Cardiac muscle cell (in vitro differentiated cells and primary cell): ENCODE measurements around the gene SERPINB1. TPM values are rescaled to one million over a fixed set of nuclear protein-coding genes. Genes with fewer than 3 reads are reported as not detected.
A peak's percentile ranks its signal among the peaks of the same experiment; 100 is the strongest.

Experiments
- DNase-seq, 2 donors: peaks; one replicate each; pipeline versions ENCODE4 v3.0.0 to v3.0.0-alpha.2; 2010 to 2017; ENCODE audit warnings: low read depth in 1 of 2, low spot score in 1 of 2
- H3K27ac ChIP-seq: fragments of 200-600 bp; sonication (generic); 2 replicates; pipeline ENCODE4 v1.5.1; 2016
- H3K27me3 ChIP-seq: fragments of 200-600 bp; sonication (generic); 2 replicates; pipeline ENCODE4 v1.6.0; 2016; ENCODE audit warnings: control low read depth
- H3K36me3 ChIP-seq: fragments of 200-600 bp; sonication (generic); 2 replicates; pipeline ENCODE4 v1.5.1; 2016; ENCODE audit warnings: control low read depth
- H3K4me1 ChIP-seq: fragments of 200-600 bp; sonication (generic); 2 replicates; pipeline ENCODE4 v1.8.1; 2017; ENCODE audit warnings: low read depth, mild to moderate bottlenecking, mixed run types
- H3K4me3 ChIP-seq: fragments of 200-600 bp; sonication (generic); 2 replicates; pipeline ENCODE4 v1.5.1; 2016; ENCODE audit warnings: mild to moderate bottlenecking
- H3K9me3 ChIP-seq: fragments of 200-600 bp; sonication (generic); 2 replicates; pipeline ENCODE4 v1.5.1; 2017; ENCODE audit warnings: low read depth, mild to moderate bottlenecking, control low read depth
- polyA plus RNA-seq: library from polyadenylated mRNA; unstranded; fragments of >200 nt; fragmentation: Nextera tagmentation; extraction: Ambion mirVana; gene quantifications from 2 replicates; pipeline ENCODE4 v1.2.1, GENCODE V29; 2016
- total RNA-seq: library from RNA; depleted of rRNA; stranded (reverse); fragments of >200 nt; gene quantifications from 2 replicates; pipeline ENCODE4 v1.2.3, GENCODE V29; 2016
- TF ChIP-seq, protein P1 (sequence below): IDR thresholded peaks from 2 replicates; pipeline ENCODE4 v1.5.1; 2012; ENCODE audit warnings: low read depth, mild to moderate bottlenecking, low read length

SERPINB1 gene
- total and polyA plus RNA-seq, 2 experiments from 2014 or later = 3.2 to 6.5 TPM

DNA sequence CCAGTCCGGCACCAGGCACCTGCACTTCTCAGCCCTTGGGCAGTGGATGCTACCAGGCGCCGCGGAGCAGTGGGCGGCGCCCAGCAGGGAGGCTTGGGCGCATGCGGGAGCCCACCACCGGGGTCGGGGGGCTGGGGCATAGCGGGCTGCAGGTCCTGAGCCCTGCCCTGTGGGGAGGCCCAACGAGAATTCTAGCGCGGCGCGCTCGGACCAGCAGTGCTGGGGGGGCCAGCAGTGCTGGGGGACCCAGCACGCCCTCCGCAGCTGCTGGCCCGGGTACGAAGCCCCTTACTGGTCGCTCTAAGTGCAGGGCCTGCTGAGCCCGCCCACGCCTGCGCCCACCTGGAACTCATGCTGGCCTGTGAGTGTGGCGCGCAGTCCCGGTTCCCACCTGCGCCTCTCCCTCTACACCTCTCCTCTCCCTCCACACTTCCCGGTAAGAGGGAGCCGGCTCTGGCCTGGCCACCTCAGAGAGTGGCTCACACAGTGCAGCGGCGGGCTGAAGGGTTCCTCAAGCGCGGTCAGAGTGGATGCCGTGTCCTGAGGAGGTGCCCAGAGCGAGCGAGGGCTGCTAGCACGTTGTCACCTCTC is 28.5 kb upstream of the SERPINB1 start:
- no peak overlapping the region for H3K27ac ChIP-seq
- H3K36me3 ChIP-seq = no peaks in the 10 kb centered on the region
- TF ChIP-seq, protein P1, sequence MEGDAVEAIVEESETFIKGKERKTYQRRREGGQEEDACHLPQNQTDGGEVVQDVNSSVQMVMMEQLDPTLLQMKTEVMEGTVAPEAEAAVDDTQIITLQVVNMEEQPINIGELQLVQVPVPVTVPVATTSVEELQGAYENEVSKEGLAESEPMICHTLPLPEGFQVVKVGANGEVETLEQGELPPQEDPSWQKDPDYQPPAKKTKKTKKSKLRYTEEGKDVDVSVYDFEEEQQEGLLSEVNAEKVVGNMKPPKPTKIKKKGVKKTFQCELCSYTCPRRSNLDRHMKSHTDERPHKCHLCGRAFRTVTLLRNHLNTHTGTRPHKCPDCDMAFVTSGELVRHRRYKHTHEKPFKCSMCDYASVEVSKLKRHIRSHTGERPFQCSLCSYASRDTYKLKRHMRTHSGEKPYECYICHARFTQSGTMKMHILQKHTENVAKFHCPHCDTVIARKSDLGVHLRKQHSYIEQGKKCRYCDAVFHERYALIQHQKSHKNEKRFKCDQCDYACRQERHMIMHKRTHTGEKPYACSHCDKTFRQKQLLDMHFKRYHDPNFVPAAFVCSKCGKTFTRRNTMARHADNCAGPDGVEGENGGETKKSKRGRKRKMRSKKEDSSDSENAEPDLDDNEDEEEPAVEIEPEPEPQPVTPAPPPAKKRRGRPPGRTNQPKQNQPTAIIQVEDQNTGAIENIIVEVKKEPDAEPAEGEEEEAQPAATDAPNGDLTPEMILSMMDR = no peak
- H3K4me1 ChIP-seq = no peaks in the 10 kb centered on the region
- H3K9me3 ChIP-seq = no peaks in the 10 kb centered on the region
- H3K4me3 ChIP-seq = no peak overlapping the region
- DNase-seq = no peak
- H3K27me3 ChIP-seq = peaks cover 14% of the 10 kb centered on the region

DNA sequence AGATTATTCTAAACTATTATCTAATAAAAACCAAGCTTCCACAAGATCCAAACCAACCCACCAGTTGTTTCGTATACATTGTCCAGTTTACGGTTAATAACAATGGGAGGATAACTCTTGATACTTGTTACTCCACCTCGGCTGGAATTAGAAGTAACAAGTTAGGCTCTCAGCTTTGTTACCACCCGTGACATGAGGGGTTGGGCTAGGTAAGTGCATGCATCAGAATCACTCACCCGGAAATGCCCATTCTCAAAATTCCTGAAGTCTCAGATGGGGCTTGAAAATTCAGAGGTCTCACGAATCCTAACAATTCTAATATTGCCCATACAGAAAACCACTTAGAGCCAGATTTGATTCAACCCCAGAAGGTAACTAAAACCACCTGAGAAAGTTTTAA is 27.0 kb upstream of the SERPINB1 start:
- H3K36me3 ChIP-seq = no peaks in the 10 kb centered on the region
- H3K4me1 ChIP-seq = no peaks in the 10 kb centered on the region
- TF ChIP-seq, protein P1 = no peak
- DNase-seq = no peak
- H3K9me3 ChIP-seq = no peaks in the 10 kb centered on the region
- H3K27ac ChIP-seq = no peak overlapping the region
- H3K4me3 ChIP-seq = no peak overlapping the region
- H3K27me3 ChIP-seq = peaks cover 3% of the 10 kb centered on the region

DNA sequence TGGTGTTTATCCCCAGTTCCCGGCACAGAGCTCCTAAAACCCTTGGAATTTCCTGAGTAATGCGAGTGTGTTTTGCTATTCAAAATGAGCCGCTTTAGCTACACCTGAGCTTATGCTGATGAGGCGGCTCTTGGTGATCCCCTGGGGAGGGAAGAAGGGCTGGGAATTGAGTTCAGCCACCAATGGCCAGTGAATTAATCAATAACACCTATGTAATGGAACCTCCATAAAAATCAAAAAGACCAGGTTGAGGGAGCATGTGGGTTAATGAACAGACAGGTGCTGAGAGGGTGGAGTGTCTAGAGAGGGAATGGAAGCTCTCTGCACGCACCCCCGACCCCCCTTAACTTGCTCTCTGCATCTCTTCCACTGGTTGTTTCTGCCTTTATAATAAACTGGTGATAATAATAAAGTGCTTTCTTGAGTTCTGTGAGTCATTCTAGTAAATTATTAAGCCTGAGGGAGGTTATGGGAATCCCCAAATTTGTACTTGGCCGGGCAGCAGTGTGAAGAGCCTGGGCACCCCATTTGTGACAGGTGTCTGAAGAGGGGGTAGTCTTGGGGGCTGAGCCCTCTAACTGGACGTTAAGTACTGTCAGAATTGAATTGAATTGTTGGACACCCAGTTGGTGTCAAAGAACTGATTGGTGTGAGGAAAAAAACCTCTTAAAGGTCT is 24.6 kb upstream of the SERPINB1 start:
- TF ChIP-seq, protein P1 = no peak
- no peak overlapping the region for H3K4me3 ChIP-seq
- no peak for DNase-seq

DNA sequence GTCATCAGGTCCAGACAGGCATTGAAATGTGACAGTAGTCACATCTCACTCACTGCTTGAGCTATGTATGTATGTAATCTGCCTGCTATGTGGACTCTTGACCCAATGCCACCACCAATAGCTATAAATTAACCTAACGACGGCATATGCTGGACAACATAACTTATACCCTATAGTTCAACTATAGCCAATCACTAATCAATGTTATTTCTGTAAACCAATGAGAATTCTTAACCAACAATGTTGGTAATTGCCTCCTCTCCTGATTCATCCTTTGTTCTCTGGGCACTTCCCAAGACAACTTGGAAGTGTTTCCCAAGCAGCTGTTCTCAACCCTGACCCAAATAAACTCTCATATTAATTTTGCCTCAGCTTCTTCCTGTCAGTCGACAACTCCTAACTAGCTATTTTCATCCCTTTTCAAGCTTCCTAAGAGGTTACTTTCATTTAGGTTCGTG is 24.1 kb upstream of the SERPINB1 start:
- TF ChIP-seq, protein P1 = no peak
- no peaks in the 10 kb centered on the region for H3K36me3 ChIP-seq
- no peaks in the 10 kb centered on the region for H3K9me3 ChIP-seq
- no peak overlapping the region for H3K4me3 ChIP-seq
- no peak overlapping the region for H3K27ac ChIP-seq
- peak in 1 of 2 donors; percentile 62 for DNase-seq
- H3K27me3 ChIP-seq = peaks cover 3% of the 10 kb centered on the region
- no peaks in the 10 kb centered on the region for H3K4me1 ChIP-seq

More for the DNA sequence above, 24.6 kb upstream of the SERPINB1 start:
- no peaks in the 10 kb centered on the region for H3K9me3 ChIP-seq
- H3K27ac ChIP-seq = no peak overlapping the region
- H3K4me1 ChIP-seq = no peaks in the 10 kb centered on the region
- H3K36me3 ChIP-seq = no peaks in the 10 kb centered on the region
- peaks cover 3% of the 10 kb centered on the region for H3K27me3 ChIP-seq

DNA sequence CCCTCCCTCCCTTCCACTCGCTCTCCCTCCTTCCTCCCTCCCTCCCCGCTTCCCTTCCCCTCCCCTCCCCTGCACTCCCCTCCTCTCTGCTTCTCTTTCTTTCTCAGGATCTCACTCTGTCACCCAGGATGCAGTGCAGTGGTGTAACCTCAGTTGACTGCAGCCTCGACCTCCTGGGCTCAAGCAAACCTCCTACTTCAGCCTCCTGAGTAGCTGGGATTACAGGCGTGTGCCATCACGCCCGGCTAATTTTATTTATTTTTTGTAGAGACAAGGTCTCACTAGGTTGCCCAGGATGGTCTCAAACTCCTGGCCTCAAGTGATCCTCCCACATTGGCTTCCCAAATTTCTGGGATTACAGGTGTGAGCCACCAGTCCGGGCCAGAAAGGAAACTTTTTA is 23.6 kb upstream of the SERPINB1 start:
- Histone ChIP-seq H3K4me1 (no peaks in the 10 kb centered on the region), H3K27ac (no peak overlapping the region), H3K27me3 (peaks cover 3% of the 10 kb centered on the region), H3K9me3 (no peaks in the 10 kb centered on the region), H3K4me3 (no peak overlapping the region), H3K36me3 (no peaks in the 10 kb centered on the region)
- TF ChIP-seq, protein P1 = no peak
- no peak for DNase-seq
